Esophagus muscularis mucosa (tissue), 4 donors: Measurements from ENCODE around the gene GRAMD4.

Experiments
- EP300 ChIP-seq: sonication (generic); formaldehyde crosslinking; IDR thresholded peaks from one replicate; pipeline ENCODE4 v1.6.1; 2017; ENCODE audit warnings: antibody characterized with exemption
- POLR2A ChIP-seq: fragments of 450-650 bp; IDR thresholded peaks from one replicate; pipeline ENCODE4 v1.6.1; 2017; ENCODE audit warnings: antibody characterized with exemption, moderate library complexity, mild to moderate bottlenecking, low read depth
- TF ChIP-seq, protein P1 (sequence below), 3 experiments: fragments of 200-600 bp in 2 of 3; fragments of 450-650 bp in 1 of 3; sonication (generic) in 2 of 3; IDR thresholded peaks; one replicate each; pipeline ENCODE4 v1.5.1; 2017 to 2019; ENCODE audit warnings: antibody characterized with exemption in 3 of 3, mild to moderate bottlenecking in 2 of 3, moderate library complexity in 1 of 3

DNA sequence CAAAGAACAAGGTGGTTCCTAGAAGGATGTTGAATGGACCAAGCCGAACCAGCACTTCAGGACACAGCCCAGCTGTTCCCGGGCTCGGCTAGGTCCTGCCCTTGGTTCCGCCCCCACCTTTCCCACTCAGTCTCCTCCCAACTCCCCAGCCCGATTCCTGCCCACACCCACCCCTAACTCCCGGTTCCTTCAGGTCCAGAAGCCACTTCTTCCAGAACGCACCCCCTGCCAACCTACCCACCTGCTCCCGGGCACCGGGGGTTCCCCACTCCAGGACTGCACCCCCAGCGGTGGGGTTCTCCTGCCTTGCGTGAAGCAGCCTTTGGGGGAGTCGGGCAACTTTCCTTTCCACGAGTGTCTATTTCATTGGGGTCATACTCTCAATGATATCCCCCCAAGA lies 87.1 kb downstream of the GRAMD4 start:
- TF ChIP-seq, protein P1, sequence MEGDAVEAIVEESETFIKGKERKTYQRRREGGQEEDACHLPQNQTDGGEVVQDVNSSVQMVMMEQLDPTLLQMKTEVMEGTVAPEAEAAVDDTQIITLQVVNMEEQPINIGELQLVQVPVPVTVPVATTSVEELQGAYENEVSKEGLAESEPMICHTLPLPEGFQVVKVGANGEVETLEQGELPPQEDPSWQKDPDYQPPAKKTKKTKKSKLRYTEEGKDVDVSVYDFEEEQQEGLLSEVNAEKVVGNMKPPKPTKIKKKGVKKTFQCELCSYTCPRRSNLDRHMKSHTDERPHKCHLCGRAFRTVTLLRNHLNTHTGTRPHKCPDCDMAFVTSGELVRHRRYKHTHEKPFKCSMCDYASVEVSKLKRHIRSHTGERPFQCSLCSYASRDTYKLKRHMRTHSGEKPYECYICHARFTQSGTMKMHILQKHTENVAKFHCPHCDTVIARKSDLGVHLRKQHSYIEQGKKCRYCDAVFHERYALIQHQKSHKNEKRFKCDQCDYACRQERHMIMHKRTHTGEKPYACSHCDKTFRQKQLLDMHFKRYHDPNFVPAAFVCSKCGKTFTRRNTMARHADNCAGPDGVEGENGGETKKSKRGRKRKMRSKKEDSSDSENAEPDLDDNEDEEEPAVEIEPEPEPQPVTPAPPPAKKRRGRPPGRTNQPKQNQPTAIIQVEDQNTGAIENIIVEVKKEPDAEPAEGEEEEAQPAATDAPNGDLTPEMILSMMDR (IDR thresholded peaks at IDR 0.05): no peak
- TF ChIP-seq EP300 (no peak), POLR2A (no peak)
